IMR-90 (cell line): ENCODE results near the gene RGS9. TPM values are rescaled to one million over a fixed set of nuclear protein-coding genes. Genes with fewer than 3 reads are reported as not detected.

ENCODE experiments used
- ATAC-seq: fragments of 200-7000 bp; cut with Tn5 transposase; 2 replicates; pipeline ENCODE4 v1.9.1; 2020; ENCODE audit warnings: low read depth, mild to moderate bottlenecking, moderate library complexity
- BruUV-seq: library from RNA; stranded (reverse); fragments of 400-500 nt; replicated peaks from 2 replicates; lab custom pipeline; 2021; lab: Mats Ljungman, UMichigan
- CTCF ChIA-PET: fragments of 300-600 bp; formaldehyde crosslinking; extraction: SDS; loops from one replicate; lab custom pipeline; 2021; ENCODE audit warnings: antibody characterized with exemption; lab: Yijun Ruan, JAX
- POLR2A ChIA-PET: fragments of 300-600 bp; sonication (Branson Sonifier 250); formaldehyde crosslinking; loops from one replicate; lab custom pipeline; 2022; ENCODE audit warnings: antibody characterized with exemption; ENCODE audit not compliant: unreplicated experiment; lab: Charles Lee
- DNase-seq: peaks from one replicate; pipeline ENCODE4 v3.0.0; 2013
- H2AFZ ChIP-seq: replicated peaks from 2 replicates; pipeline ENCODE3; 2013; ENCODE audit warnings: low read length, mild to moderate bottlenecking; ENCODE audit not compliant: poor library complexity
- H2AK5ac ChIP-seq: 2 replicates; pipeline ENCODE4 v1.6.1; 2013; ENCODE audit warnings: low read depth, low read length, inconsistent platforms
- H2AK9ac ChIP-seq: replicated peaks from 2 replicates; pipeline ENCODE3; 2013; ENCODE audit warnings: mild to moderate bottlenecking, low read depth, low read length, moderate library complexity; ENCODE audit not compliant: poor library complexity
- H2BK120ac ChIP-seq: 2 replicates; pipeline ENCODE4 v1.6.1; 2013; ENCODE audit warnings: low read depth, low read length, inconsistent platforms
- H2BK15ac ChIP-seq: 3 replicates; pipeline ENCODE4 v1.6.1; 2013; ENCODE audit warnings: low read depth, low read length, inconsistent platforms
- H2BK20ac ChIP-seq: 2 replicates; pipeline ENCODE4 v1.6.1; 2013; ENCODE audit warnings: low read depth, mild to moderate bottlenecking, inconsistent platforms, low read length, moderate library complexity
- H2BK5ac ChIP-seq: 2 replicates; pipeline ENCODE4 v1.6.1; 2013; ENCODE audit warnings: mild to moderate bottlenecking, low read depth, low read length, inconsistent platforms; ENCODE audit not compliant: poor library complexity, severe bottlenecking
- H3K14ac ChIP-seq: replicated peaks from 2 replicates; pipeline ENCODE4 v1.6.1; 2013; ENCODE audit warnings: low read depth, low read length, inconsistent platforms
- H3K18ac ChIP-seq: 2 replicates; pipeline ENCODE4 v1.6.1; 2013; ENCODE audit warnings: low read depth, low read length, control low read depth
- H3K23ac ChIP-seq: 2 replicates; pipeline ENCODE4 v1.6.1; 2013; ENCODE audit warnings: low read depth, low read length, inconsistent platforms
- H3K27ac ChIP-seq: 2 replicates; pipeline ENCODE4 v1.5.1; 2013; ENCODE audit warnings: mild to moderate bottlenecking, control low read depth, low read length; ENCODE audit not compliant: insufficient read depth
- H3K27me3 ChIP-seq: 2 replicates; pipeline ENCODE4 v1.6.1; 2013; ENCODE audit warnings: low read length; ENCODE audit not compliant: control insufficient read depth, insufficient read depth
- H3K36me3 ChIP-seq: 2 replicates; pipeline ENCODE4 v1.6.1; 2013; ENCODE audit warnings: low read length, mixed read lengths; ENCODE audit not compliant: control insufficient read depth, insufficient read depth
- H3K4ac ChIP-seq: 2 replicates; pipeline ENCODE4 v1.6.1; 2013; ENCODE audit warnings: low read depth, low read length, inconsistent platforms
- H3K4me1 ChIP-seq: 2 replicates; pipeline ENCODE4 v1.6.1; 2013; ENCODE audit warnings: low read length, mixed read lengths; ENCODE audit not compliant: control insufficient read depth, insufficient read depth
- H3K4me2 ChIP-seq: 2 replicates; pipeline ENCODE4 v1.6.1; 2013; ENCODE audit warnings: low read depth, mild to moderate bottlenecking, control low read depth, low read length, moderate library complexity
- H3K4me3 ChIP-seq: 2 replicates; pipeline ENCODE4 v1.5.1; 2013; ENCODE audit warnings: low read depth, mild to moderate bottlenecking, control low read depth, low read length, moderate library complexity; ENCODE audit not compliant: insufficient read depth
- H3K56ac ChIP-seq: 2 replicates; pipeline ENCODE4 v1.6.1; 2013; ENCODE audit warnings: low read length, inconsistent platforms; ENCODE audit not compliant: insufficient read depth; ENCODE audit errors: extremely low read depth
- H3K79me1 ChIP-seq, 2 experiments: 2 replicates each; pipeline ENCODE4 v1.6.1; 2013; ENCODE audit warnings: low read length in 2 of 2, inconsistent platforms in 1 of 2, low read depth in 1 of 2
- H3K9ac ChIP-seq: 2 replicates; pipeline ENCODE4 v1.6.1; 2013; ENCODE audit warnings: low read depth, low read length, control low read depth
- H3K9me1 ChIP-seq: 2 replicates; pipeline ENCODE4 v1.6.1; 2013; ENCODE audit warnings: low read length, inconsistent platforms; ENCODE audit not compliant: insufficient read depth
- H3K9me3 ChIP-seq: 2 replicates; pipeline ENCODE4 v1.6.1; 2013; ENCODE audit warnings: low read length; ENCODE audit not compliant: control insufficient read depth, insufficient read depth
- H4K20me1 ChIP-seq: 2 replicates; pipeline ENCODE4 v1.6.1; 2013; ENCODE audit warnings: low read length, inconsistent platforms; ENCODE audit not compliant: insufficient read depth
- H4K5ac ChIP-seq: 2 replicates; pipeline ENCODE4 v1.6.1; 2013; ENCODE audit warnings: mild to moderate bottlenecking, low read depth, low read length, control low read depth
- H4K8ac ChIP-seq, 2 experiments: 2 replicates each; pipeline ENCODE4 v1.6.1; 2013; ENCODE audit warnings: low read depth in 2 of 2, low read length in 2 of 2, control low read depth in 1 of 2, inconsistent platforms in 1 of 2
- H4K91ac ChIP-seq: 2 replicates; pipeline ENCODE4 v1.6.1; 2013; ENCODE audit warnings: low read depth, low read length, inconsistent platforms; ENCODE audit not compliant: insufficient read depth
- BHLHE40 ChIP-seq: fragments of 150-350 bp; IDR thresholded peaks from 2 replicates; pipeline ENCODE4 v1.6.1; 2016; ENCODE audit warnings: mild to moderate bottlenecking, low read depth, low read length
- ELK1 ChIP-seq: fragments of 150-350 bp; IDR thresholded peaks from 2 replicates; pipeline ENCODE4 v1.6.1; 2016; ENCODE audit warnings: low read depth, mild to moderate bottlenecking, low read length, moderate library complexity, borderline replicate concordance
- MAFK ChIP-seq: IDR thresholded peaks from 2 replicates; pipeline ENCODE4 v1.6.1; 2012; ENCODE audit warnings: low read depth, low read length, improper control_type of control experiment
- NFE2L2 ChIP-seq: fragments of 150-350 bp; IDR thresholded peaks from 2 replicates; pipeline ENCODE4 v1.6.1; 2016; ENCODE audit warnings: low read depth, mild to moderate bottlenecking, low read length
- RAD21 ChIP-seq: IDR thresholded peaks from 2 replicates; pipeline ENCODE4 v1.6.1; 2012; ENCODE audit warnings: low read length, improper control_type of control experiment
- RFX5 ChIP-seq: IDR thresholded peaks from 2 replicates; pipeline ENCODE4 v1.8.0; 2012; ENCODE audit warnings: low read depth, mild to moderate bottlenecking, low read length, moderate library complexity
- WGBS, 2 experiments: methylation state at CpG; one replicate each; pipeline versions ENCODE4 v1.1.5 to v1.1.7; 2013; ENCODE audit warnings: missing lambda C conversion rate in 2 of 2; ENCODE audit not compliant: insufficient read length in 1 of 2; ENCODE audit errors: extremely low coverage in 2 of 2; 5-methylcytosine and 5-hydroxymethylcytosine counted together
- dilution Hi-C: fragments of 300-500 bp; cut with HindIII; formaldehyde crosslinking; loops from one replicate; pipeline ENCODE4 v1.14.3; 2018; ENCODE audit warnings: low sequenced_read_pairs; ENCODE audit not compliant: unreplicated experiment
- in situ Hi-C: fragments of 300-500 bp; cut with MboI; formaldehyde crosslinking; loops from 3 replicates; pipeline ENCODE4 v1.14.3; 2019; ENCODE audit warnings: low sequenced_read_pairs, inconsistent platforms, mixed read lengths
- intact Hi-C: fragments of 100-400 bp; cut with micrococcal nuclease; formaldehyde crosslinking; loops from 2 replicates; pipeline ENCODE4 v1.10.0; 2022
- polyA plus RNA-seq, 3 experiments: library from polyadenylated mRNA; depleted of rRNA; stranded (reverse); fragments of >200 nt; gene quantifications; 2 replicates each; pipeline ENCODE4 v1.2.3, GENCODE V29; 2012; ENCODE audit warnings: low replicate concordance in 1 of 3
- total RNA-seq: library from RNA; depleted of rRNA; stranded (reverse); fragments of >200 nt; gene quantifications from 2 replicates; pipeline ENCODE4 v1.2.3, GENCODE V29; 2012

Gene RGS9
- total and polyA plus RNA-seq, 2 of the 4 experiments (the other 2 are of a cell fraction) = 0.90 to 1.1 TPM

DNA sequence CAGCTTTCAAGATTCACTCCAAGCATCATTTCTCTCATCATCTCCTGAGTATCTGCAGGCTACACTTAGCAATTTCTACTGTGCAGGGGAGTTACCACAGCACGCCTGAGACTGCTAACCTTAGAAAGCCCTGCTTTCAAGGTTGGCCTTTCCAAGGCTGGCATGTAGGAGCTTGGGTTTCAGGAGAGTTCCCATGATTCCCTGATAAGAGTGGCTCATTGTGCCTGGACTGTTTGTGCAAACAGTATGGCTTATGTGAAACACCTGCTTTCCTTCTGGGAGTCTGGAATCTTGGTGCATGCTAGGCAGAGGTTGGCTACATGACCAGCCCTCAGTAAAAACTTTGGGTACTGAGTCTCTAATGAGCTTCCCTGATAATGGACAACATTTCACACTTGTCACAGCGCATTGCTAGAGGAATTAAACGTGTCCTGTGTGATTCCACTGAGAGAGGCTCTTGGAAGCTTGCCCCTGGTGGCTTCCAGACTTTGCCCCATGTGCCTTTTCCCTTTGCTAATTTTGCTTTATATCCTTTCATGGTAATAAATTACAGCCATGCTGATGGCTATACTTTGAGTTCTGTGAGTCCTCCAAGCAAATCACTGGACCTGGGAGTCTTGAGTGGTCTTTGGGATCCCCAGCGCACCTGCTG is 19.7 kb upstream of the RGS9 start:
- Histone ChIP-seq H4K91ac (no peak overlapping the region), H2BK120ac (no peak overlapping the region), H3K27ac (no peak overlapping the region), H3K4me3 (no peak overlapping the region), H3K9me3 (no peaks in the 10 kb centered on the region), H4K20me1 (no peaks in the 10 kb centered on the region), H2AK9ac (no peak overlapping the region), H3K4me2 (no peak overlapping the region), H3K4ac (no peak overlapping the region), H2AFZ (no peak overlapping the region), H3K9ac (no peak overlapping the region), H2BK20ac (no peak overlapping the region), H3K56ac (no peak overlapping the region), H3K9me1 (no peaks in the 10 kb centered on the region), H3K4me1 (no peaks in the 10 kb centered on the region), H2BK5ac (no peak overlapping the region), H2AK5ac (no peak overlapping the region), H3K36me3 (no peaks in the 10 kb centered on the region), H3K27me3 (peaks cover 13% of the 10 kb centered on the region), H3K79me1 (no peaks in the 10 kb centered on the region), H4K8ac (no peak overlapping the region), H3K14ac (no peak overlapping the region), H4K5ac (no peak overlapping the region), H3K18ac (no peak overlapping the region), H3K23ac (no peak overlapping the region), H2BK15ac (no peak overlapping the region)
- dilution Hi-C loops = no loop called here
- ATAC-seq (no peak), DNase-seq (no peak)
- WGBS, 2 experiments = 80% methylated on average over 1 of the region's 4 CpGs; no CpG with 5 or more reads in 1 of the 2 experiments
- no TSS peak for BruUV-seq
- in situ Hi-C loops = no loop called here
- TF ChIP-seq RAD21 (no peak), ELK1 (no peak), NFE2L2 (no peak), MAFK (no peak), RFX5 (no peak), BHLHE40 (no peak)
- POLR2A ChIA-PET = interaction anchor here (0.5 to 0.6 kb wide), 2 partner anchors 42 to 61 kb away, joined by 13 to 20 read pairs; partner anchors contain the start of gene GNA13
- intact Hi-C loops = no loop called here
- CTCF ChIA-PET = no interaction called here
